Posterior cingulate gyrus (tissue), 11 donors: ENCODE measurements around the gene PRXL2C.
"Not testable (repeated sequence)": the region's sequence is repeated elsewhere in the genome, so short reads cannot be mapped to it uniquely, and the experiment has no call there.

Source experiments
- DNase-seq, 10 donors: peaks; one replicate each; pipeline versions ENCODE4 v3.0.0 to v3.0.0-alpha.2; 2020 to 2021; ENCODE audit warnings: mixed read lengths in 3 of 10
- intact Hi-C: fragments of 100-400 bp; cut with DNase I; formaldehyde crosslinking; loops from one replicate; pipeline ENCODE4 v1.15.1; 2023

PRXL2C gene

GRCh38 chr9:96616817-96617438, 38.2 kb downstream of the PRXL2C start:
- intact Hi-C loops: loop anchor here (10.0 kb wide), 1 partner anchor 112 kb away; no protein-coding TSS in a partner anchor
- DNase-seq: no peak

DNA sequence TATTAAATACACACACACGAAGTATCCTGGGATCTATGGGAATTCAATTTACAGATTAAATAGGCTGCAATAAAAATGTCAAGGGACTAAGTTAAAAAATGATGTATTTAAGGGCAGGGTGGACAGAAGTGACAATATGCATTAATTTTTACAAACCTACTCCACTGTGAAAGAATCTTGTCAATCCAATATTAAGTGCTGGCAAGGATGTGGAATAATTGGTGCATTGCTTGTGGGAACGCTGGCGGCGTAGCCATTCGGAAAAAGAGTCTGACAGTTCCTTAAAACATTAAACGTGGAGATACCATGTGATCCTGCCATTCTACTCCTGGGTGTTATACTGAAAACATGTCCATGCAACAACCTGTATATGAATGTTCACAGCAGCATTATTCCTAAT, 39.7 kb downstream of the PRXL2C start:
- intact Hi-C loops: loop anchor here (10.0 kb wide), 1 partner anchor 111 kb away; no protein-coding TSS in a partner anchor
- DNase-seq: no peak

- intact Hi-C loops: loop anchor here (10.0 kb wide), 1 partner anchor 110 kb away; no protein-coding TSS in a partner anchor
- not testable (repeated sequence) for DNase-seq
These were observed 40.5 kb downstream of the PRXL2C start for GRCh38 chr9:96614664-96615063.

DNA sequence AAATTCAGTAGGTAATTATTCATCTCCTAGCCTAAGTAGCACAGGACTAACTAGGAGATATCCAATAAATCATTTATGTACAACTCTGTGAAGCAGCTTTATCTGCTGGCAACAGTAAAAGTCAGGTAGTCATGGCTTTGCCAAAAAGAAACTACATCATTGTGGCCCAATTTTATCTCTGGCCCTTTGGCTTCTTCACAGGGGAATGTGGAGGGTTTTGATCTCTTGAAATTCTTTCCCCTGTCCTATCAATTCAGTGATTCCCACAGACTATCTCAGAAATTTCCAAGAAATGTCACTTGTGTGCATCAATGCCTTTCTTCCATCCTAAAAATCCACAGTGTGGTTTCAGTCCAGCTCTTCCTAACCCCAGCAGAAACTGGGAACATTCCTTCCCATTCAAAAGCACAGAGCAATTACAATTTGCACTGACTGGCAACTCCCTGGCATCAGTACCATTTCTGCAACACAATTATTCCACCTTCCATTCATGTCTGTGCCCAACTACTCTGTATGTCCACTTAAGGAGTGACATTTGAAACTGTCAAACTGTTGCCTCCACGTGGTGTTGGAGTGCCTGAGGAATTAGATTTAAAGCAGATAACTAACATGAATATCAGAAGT, 42.0 kb downstream of the PRXL2C start:
- no peak for DNase-seq
- intact Hi-C loops: loop anchor here (10.0 kb wide), 1 partner anchor 108 kb away; no protein-coding TSS in a partner anchor

- intact Hi-C loops: loop anchor here (10.0 kb wide), 1 partner anchor 108 kb away; no protein-coding TSS in a partner anchor
These were observed 42.8 kb downstream of the PRXL2C start for GRCh38 chr9:96612105-96612965.

GRCh38 chr9:96611302-96611701, 43.8 kb downstream of the PRXL2C start:
- no peak for DNase-seq
- intact Hi-C loops: loop anchor here (2.0 to 10.0 kb wide), 2 partner anchors 43 to 107 kb away; no protein-coding TSS in a partner anchor

More at GRCh38 chr9:96612105-96612965, 42.8 kb downstream of the PRXL2C start:
- DNase-seq: peak; percentile 62 to 97 (median 80)

DNA sequence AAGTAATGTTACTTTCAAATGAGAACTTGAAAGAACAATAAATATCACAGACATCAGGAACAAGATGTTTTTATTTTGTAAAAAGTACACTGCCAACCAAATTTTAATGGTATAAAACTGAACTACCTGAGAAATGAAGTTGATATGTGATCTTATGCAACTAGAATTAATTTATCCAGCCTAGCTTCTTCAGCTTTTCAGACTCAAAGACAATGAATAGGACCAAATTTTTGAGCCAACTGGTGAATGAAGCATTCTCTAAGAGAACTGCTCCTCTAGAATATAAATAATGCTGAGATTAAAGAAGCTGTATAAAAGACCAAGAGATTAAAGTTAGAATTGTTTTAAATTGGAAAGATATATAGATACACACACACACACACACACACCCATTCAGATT, 45.4 kb downstream of the PRXL2C start:
- no peak for DNase-seq
- intact Hi-C loops: loop anchor here (2.0 to 10.0 kb wide), 2 partner anchors 41 to 105 kb away; no protein-coding TSS in a partner anchor

- intact Hi-C loops: no loop called here
- DNase-seq: peak in 1 of 10 donors; percentile 47
These were observed 47.1 kb downstream of the PRXL2C start for GRCh38 chr9:96607971-96608370.

- no peak for DNase-seq
- intact Hi-C loops: no loop called here
These were observed 49.8 kb downstream of the PRXL2C start for GRCh38 chr9:96605328-96605727.

DNA sequence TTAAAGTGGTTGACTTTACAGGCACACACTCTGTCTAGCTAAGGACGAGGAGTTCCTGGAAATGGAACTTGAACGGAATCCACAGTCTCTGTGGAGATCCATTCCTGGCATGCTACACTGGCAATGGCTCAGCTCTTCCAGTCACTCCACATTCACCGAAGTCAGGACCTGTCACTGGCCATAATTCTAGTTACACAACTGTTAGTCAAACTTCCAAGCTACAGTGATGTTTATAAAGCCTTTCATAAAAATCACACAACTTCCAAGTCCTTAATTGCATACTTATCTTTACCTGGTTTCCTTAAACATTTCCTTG, 51.2 kb downstream of the PRXL2C start:
- DNase-seq: no peak
- intact Hi-C loops: no loop called here

- intact Hi-C loops: no loop called here
- DNase-seq: no peak
These were observed 51.7 kb downstream of the PRXL2C start for GRCh38 chr9:96603305-96604003.

- no peak for DNase-seq
- intact Hi-C loops: no loop called here
These were observed 55.8 kb downstream of the PRXL2C start for GRCh38 chr9:96599298-96599697.

GRCh38 chr9:96596601-96597111, 58.5 kb downstream of the PRXL2C start:
- intact Hi-C loops: no loop called here
- no peak for DNase-seq
